G401 (cell line): Measurements from ENCODE around the gene GPC6. TPM values are rescaled to one million over a fixed set of nuclear protein-coding genes. Genes with fewer than 3 reads are reported as not detected.
"Not testable (repeated sequence)": the region's sequence is repeated elsewhere in the genome, so short reads cannot be mapped to it uniquely, and the experiment has no call there.

Experiments
- DNase-seq: peaks from one replicate; pipeline ENCODE4 v3.0.0-alpha.2; 2015; ENCODE audit warnings: low spot score
- in situ Hi-C: cut with HindIII; loops from 2 replicates; pipeline ENCODE4 v1.10.0; 2016; ENCODE audit warnings: low sequenced_read_pairs, mixed read lengths
- total RNA-seq: library from RNA; depleted of rRNA; stranded (reverse); fragments of >200 nt; shearing (Covaris generic); gene quantifications from 2 replicates; pipeline ENCODE4 v1.2.3, GENCODE V29; 2014

GPC6 gene
- total RNA-seq, 1 experiment from 2014 or later: 2.1 TPM

DNA sequence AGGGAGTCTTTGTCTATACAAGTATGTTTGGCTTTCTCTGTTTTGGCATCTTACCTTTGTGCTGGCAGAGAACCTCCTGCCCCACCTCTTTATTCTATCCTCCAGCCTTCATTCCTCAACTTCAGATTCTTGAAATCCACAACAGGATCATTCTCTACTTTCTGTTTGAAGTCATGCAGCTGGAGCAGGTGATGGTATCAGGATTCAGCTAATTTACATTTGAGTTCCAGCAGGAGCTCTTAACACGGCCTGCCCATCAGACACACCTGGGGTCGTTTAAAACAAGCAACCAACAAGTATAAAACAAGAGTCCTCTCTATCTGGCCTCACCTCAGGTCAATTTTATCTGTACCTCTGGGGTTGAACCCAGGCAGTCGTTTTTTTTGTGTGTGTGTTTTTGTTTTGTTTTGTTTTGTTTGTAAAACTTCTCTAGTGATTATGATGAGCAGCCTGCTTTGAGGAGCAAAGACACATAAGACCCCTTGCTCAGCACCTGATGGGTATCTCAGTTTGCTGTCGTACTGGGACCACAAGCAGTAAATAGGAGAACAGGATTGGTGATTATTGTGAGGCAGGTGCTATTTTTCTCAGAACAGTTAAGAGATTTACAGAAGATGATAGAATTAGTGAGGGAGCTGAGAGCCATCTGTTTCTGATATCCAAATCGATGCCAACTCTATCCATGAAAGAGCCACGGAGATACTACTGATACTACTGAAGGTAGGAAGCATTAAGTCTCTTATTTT lies 78.4 kb downstream of the GPC6 start:
- DNase-seq: no peak
- in situ Hi-C loops: no loop called here

DNA sequence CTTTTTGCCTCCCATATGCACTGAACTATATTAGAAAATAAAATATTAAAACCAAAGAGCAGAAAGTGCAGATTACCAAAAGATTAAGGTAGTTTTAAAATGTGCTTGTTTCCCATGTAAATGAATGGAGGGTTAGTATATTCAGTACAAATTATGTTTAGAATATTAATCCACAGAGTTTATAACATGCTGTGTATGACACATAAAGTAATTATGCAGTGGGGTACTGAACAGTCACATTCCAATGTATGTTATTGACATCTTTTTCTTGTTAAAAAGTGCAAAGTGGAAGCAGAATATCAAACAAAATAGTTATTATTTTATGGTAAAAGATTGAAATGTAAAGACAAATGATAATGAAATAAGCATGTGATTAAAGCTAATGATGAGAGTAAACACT lies 79.3 kb downstream of the GPC6 start:
- in situ Hi-C loops: no loop called here
- DNase-seq: no peak

DNA sequence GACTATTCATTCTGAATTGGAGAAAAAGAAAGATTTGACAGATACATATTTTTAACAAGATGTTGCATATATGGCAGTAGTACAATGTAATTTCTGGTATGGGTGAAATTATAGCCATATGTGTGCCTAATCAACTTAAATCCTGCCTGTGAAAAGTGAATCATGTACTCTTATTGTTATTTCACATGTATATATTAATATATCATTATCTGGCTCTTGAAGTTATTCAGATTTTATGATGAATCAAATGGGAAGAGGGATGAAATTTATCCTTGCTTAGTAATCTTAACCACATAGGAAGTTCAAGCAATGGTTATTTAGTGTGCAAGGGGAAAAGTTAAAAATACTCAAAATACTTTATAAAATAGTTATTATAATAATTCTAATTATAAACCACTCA lies 80.5 kb downstream of the GPC6 start:
- in situ Hi-C loops: no loop called here
- no peak for DNase-seq

DNA sequence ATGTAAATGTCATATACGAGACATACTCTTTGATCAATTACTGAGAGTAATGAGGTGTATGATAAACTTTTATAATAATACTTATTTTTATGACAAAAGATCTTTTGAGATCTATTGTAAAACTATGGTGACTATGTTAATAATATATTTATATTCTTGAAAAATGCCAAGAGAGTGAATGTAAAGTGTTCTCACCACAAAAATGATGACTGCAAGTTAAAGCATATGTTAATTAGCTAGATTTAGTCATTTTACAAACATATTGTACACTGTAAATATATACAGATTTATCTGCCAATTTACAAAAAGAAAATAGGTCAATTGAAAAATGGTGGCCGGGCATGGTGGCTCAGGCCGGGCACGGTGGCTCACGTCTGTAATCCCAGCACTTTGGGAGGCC lies 81.0 kb downstream of the GPC6 start:
- DNase-seq: no peak
- in situ Hi-C loops: no loop called here

DNA sequence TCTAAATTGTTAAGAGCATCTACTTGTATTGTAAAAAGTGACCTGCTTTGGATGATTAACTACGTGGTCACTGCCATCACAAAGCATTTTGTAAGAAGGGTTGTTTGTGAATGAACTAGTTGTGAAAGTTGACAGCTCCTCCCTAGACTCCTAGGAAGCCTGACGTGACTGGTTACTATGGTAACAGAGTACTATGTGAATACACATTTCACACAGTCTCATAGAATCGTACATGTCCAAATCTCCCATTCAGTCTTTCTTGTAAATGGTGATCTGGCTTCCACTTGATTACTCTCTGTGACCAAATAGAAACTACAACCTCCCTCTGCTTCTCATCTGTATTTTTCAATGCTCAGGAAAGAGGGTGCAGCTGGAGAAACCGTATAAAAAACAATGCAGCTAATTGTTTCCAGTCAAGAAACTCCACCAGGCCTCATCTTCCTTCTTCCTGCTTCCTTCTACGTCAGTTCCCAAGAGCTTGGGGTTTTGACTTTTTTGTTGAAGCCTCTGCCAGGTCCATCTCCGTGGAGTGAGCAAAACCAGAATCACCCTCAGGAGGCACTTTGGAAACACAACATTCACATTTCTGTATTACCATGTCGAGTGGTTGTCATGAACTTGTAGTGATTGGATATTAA lies 83.4 kb downstream of the GPC6 start:
- in situ Hi-C loops: no loop called here
- no peak for DNase-seq

DNA sequence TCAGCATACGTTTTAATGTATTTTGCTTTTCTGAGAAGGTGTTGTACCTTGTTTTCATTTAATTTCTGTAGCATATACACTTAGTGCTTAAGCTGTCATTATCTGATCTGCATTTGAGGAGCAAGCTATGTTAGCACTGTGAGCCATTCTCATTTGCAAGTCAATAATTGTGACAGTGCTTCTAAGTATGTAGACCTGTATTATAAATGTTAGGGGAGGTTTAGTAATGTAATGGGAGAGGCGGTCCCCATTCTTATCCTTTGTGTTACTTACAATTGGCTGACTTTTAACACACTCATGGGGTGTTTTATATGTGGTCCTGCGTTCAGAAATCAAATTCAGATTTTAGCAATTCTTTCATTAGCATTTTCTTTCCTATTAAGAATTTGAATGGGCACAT lies 90.2 kb downstream of the GPC6 start:
- in situ Hi-C loops: no loop called here
- no peak for DNase-seq

DNA sequence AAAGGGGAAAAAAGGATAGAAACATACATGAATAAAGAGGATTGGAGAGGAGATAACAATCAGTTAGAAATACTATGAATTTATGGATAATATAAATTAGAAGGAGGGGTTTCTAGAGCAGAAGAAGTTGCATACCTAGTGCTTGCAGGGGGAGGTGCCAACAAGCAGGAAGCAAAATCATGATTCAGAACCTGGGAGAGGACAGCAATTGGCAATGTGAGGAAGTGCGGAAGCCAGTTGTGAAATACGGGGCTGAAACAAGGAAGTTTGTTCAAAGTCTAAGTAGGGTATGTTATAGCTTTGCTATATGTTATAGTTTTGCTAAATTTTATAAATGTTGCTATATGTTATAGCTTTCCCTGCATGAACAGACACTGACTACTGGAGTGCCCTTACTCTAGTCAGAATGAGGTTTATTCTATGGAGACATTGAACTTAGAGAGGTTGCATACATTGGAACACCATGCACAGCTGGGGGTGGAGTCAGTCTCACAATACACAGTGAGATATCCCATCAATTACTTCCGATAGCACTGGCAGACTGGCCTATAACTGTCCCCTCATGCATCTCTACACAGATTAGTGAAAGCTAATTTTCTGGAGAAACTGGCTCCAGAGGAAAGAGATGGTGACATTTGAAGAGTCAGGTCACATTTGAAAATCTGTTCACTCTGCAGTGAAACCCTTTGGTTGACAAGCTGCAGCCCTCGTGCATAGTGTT lies 92.1 kb downstream of the GPC6 start:
- DNase-seq: no peak
- in situ Hi-C loops: no loop called here

DNA sequence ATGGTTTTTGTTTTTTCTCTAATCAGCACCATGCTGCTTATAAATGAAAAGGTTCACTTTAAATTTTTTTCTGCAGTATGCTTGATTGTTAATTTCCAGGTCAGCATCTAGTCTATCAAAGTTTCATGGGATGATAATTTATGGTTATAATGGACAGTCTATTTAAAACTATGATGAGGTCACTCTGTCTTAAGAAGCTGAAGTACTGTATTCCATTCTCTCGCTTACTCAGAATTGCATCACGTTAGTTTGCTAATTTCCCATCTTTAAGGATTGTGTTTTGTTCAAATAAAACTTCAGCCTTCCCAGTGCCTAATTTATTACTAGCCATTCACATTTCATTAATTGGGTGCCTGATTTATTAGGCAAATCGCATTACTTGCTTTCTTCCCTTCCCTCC lies 94.3 kb downstream of the GPC6 start:
- in situ Hi-C loops: no loop called here
- DNase-seq: no peak

DNA sequence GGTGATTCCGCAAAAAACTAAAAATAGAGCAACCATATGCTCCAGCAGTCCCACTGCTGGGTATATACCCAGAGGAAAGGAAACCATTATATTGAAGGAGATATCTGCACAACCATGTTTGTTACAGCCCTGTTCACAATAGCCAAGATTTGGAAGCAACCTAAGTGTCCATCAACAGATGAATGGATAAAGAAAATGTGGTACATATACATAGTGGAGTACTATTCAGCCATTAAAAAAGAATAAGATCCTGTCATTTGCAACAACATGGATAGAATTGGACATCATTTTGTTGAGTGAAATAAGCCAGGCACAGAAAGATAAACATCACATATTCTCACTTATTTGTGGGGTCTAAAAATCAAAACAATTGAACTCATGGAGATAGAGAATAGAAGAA lies 97.3 kb downstream of the GPC6 start:
- DNase-seq, in situ Hi-C loops: not testable (repeated sequence)

DNA sequence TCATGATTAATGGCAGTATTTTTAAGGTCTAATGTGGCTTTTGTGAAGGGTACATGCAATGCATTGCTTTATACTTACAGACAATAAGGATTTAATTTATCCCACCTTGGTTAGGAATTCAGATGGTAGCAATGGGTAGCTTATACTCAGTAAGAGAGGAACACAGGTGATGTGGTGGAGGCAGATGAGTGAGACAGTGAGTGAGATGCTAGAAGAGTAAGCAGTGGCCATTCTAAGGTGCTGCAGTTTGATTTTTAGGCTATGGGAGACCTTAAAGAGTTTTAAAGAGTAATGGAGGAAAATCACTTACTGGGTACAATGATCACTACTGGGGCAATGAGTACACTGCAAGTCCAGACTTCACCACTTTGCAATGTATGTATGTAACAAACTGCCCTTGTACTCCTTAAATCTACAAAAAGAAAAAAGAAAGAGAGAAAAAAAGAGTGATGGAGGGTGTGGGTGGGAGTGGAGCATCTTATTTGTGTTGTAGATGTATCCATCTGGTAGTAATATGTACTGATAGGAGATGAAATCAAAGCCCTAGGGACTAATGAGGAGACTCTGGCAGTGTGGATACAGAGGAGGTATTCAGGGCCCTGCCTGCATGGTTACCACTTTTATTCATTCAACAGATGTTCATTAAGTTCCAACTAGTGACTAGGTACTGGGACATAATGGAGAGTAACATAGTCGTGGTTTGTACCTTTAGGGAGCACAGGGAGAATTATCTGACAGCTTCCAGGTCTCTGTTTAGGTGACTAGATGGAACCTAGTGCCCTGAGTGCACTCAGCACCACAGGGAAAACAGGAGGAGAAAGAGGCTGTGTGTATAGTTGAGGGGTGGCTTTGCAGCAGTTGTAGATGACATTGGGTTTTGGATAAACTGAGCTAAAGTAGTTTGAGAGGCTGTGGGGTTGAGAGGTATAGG lies 99.0 kb downstream of the GPC6 start:
- in situ Hi-C loops: no loop called here

DNA sequence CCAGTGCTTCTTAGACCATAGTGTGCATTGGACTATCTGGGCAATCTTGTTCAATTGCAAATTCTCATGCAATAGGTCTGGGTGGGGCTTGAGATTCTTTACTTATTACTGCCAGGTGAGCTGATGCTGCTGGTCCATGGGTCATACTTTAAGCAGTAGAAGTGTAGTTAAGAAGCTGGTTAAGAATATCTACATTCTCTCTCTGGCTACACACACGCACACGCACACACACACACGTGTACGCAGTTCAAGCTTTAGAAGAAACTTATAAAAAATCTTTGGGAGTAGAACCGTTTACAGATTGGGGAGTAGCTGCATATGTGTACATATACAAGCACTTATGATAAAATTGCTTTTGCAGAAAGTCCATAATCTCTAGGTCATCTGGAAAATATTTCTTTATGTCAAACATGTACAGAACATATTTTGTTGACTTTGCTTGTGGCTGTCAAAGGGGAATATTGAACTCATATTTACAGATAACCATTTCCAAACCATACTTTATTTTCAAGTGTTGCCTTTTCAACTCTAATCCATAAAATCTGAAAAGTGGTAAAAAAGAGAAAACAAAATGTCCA lies 99.7 kb downstream of the GPC6 start:
- no peak for DNase-seq
- in situ Hi-C loops: no loop called here

More for the DNA sequence above, 99.0 kb downstream of the GPC6 start:
- no peak for DNase-seq

DNA sequence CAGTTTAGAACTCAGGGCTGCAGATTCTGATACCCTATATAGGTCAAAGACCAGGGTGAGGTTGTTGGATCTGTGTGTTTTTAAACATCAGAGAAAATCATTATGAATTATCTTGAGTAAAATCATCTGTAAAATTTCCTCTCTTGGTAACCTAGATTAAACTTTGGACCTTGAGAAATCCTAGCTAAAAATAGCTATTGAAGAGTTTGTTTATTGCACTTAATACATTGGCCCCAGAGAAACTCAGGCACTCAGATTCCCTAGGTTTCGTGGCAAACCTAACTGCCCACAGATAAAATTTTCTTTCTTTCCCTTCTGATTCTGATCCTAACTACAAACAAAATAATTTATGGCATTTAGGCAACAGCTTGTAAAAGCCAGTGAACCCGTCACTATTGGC lies 102.3 kb downstream of the GPC6 start:
- in situ Hi-C loops: no loop called here

DNA sequence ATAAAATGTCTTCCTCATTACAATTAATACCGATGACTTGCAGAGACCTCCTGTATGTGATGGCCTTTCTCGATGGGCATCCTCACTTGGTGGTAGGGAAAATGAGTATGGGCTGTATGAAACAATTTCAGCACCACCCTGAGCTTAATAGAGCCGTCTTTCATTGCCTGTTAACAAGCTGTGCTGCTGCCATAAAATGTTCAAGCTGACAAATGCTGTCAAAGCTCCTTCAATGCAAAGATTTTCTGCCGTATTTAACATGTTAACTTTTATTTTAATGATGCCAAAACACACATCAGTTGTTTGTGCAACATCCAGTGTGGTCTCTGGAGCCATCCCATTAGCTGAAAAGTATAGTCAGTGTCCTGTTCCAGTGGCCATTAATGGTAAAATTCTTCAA lies 110.1 kb downstream of the GPC6 start:
- in situ Hi-C loops: no loop called here
- no peak for DNase-seq

More for the DNA sequence above, 102.3 kb downstream of the GPC6 start:
- no peak for DNase-seq

DNA sequence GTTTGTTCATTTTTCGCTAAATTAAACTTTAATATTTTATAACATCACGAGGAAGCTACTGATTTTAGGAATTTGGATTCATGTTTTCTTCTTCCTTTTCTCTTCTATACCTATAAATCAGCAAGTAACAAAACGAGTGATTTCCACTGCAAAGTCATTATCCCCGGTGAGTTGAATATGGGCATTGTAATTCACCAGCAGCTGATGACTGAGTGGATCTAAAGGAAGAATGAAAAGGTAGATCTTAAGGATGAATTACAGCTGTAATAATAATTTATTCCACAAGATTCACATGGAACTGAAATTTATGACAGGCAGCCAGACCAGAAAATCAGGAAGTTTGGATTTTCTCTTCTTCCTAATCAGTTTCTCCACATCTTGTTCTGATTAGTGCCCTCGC lies 111.4 kb downstream of the GPC6 start:
- in situ Hi-C loops: no loop called here
- DNase-seq: no peak

DNA sequence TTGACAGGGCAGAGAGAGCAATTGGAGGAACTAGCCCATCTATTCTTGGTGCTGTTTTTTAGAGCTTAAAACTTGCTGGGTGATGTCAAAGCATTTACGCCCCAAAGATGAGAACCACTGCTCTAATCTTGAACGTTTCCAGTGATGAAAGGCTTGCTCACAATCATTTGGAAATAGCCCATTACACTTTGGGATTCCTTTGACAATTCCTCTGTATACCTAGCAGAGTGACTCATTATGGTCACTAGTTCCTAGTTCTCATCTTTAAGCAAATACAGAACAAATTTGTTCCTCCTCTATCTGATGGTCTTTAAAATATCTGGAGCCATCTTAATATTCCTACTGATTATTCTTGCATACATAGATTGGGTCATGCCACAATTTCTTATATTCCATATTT lies 112.3 kb downstream of the GPC6 start:
- no peak for DNase-seq
- in situ Hi-C loops: no loop called here

DNA sequence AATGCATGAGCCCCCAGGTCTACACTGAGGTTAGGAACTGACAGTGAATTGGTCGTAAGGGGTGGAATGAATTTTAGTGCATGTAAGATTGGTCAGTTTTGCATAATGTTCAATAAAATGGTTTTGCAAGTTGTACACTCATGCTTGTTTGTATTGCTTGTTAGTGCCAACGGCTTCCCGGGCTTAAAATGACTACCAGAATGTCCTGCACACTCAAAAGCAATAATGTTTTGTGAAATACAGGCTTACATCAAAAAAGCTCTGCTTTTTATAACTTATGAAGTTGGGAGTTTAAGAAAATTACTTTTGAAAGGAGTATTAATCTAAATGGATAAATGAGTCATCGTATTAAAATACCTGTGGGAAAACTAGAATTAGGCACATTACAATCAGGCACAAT lies 112.9 kb downstream of the GPC6 start:
- in situ Hi-C loops: no loop called here
- no peak for DNase-seq

DNA sequence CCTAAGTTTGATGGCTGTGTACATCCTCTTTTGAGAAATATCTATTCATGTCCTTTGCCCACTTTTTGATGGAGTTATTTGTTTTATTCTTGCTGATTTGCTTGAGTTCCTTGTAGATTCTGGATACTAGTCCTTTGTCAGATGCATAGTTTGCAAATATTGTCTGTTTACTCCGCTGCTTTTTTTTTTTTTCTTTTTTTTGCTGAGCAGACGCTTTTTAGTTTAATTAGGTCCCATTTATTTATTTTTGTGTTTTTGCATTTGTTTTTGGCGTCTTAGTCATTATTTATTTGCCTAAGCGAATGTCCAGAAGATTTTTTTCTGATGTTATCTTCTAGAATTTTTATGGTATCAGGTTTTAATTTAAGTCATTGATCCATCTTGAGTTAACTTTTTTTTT lies 114.9 kb downstream of the GPC6 start:
- in situ Hi-C loops: no loop called here
- no peak for DNase-seq

DNA sequence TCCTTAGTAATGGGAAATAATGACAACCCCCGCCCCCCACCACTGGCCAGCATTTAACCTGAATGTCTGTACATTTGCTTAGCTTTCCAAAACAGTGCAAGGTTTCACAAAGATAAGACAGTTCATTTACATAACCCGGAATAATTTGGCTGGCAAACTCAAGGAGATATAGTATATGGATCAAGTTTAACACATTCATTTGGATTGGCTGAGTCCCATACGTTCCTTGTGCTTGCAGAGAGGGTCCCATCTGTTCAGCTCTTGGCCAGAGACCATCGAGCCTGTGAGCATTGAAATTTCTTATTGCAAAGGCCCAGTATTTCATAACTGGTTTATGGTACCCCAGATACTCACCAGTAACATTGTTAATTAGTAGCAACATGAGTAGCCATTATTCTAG lies 116.5 kb downstream of the GPC6 start:
- DNase-seq: no peak
- in situ Hi-C loops: no loop called here

DNA sequence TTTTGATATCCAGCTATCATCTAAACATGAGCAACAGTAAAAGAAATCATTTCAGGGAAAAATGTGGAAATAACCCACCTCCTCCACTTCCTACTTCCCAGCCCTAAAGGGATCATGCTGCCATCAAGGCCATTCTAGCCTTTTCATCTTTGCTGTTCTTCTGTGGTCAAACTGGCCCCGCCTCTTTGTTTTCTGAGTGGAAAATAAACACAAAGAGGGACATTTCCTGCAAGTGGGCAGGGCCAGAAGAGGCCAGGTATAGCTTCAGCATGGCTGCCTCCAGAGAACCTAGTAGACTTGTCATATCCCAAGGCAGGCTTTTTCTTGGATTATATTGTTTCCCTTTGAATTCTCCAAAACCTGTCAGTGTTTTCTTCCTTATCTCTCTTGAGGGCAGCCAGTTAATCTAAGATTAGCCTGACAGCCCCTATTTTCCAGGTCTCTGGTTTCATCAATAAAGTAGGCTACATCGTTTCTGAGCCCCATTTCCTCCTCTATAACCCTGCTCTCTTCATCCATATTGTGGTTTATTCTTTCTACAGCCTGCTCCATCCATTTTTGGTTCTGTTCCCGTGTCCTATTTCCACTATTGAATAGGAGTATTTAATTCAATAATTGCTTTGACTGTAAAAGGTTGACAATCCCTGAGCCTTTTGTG lies 117.6 kb downstream of the GPC6 start:
- in situ Hi-C loops: no loop called here
- DNase-seq: no peak
